Subcutaneous abdominal adipose tissue (tissue), 5 donors: ENCODE data around the gene C3orf80.

Source experiments
- H3K27ac ChIP-seq: one replicate; pipeline ENCODE4 v1.7.0; 2013; ENCODE audit warnings: low read depth, mild to moderate bottlenecking, inconsistent platforms, low read length, moderate library complexity
- H3K27me3 ChIP-seq, 5 donors: one replicate each; pipeline ENCODE4 v1.7.0; 2013; ENCODE audit warnings: low read length in 5 of 5, inconsistent platforms in 1 of 5; ENCODE audit not compliant: control insufficient read depth in 5 of 5, insufficient read depth in 4 of 5
- H3K36me3 ChIP-seq, 5 donors: one replicate each; pipeline ENCODE4 v1.7.0; 2013; ENCODE audit warnings: low read length in 5 of 5; ENCODE audit not compliant: control insufficient read depth in 5 of 5, insufficient read depth in 5 of 5
- H3K4me1 ChIP-seq, 5 donors: one replicate each; pipeline ENCODE4 v1.7.0; 2013; ENCODE audit warnings: low read length in 5 of 5, mild to moderate bottlenecking in 3 of 5, moderate library complexity in 1 of 5; ENCODE audit not compliant: control insufficient read depth in 5 of 5, insufficient read depth in 5 of 5
- H3K4me3 ChIP-seq, 5 donors: one replicate each; pipeline ENCODE4 v1.7.0; 2013; ENCODE audit warnings: low read length in 5 of 5, low read depth in 1 of 5
- H3K9ac ChIP-seq, 5 donors: one replicate each; pipeline ENCODE4 v1.7.0; 2013; ENCODE audit warnings: low read length in 5 of 5, mild to moderate bottlenecking in 4 of 5, moderate library complexity in 3 of 5
- H3K9me3 ChIP-seq, 5 donors: one replicate each; pipeline ENCODE4 v1.7.0; 2013; ENCODE audit warnings: low read length in 5 of 5; ENCODE audit not compliant: control insufficient read depth in 5 of 5
- donor health status: healthy.
- donor health status: healthy.
- donor health status: healthy.
- donor health status: healthy.
- donor health status: healthy.

The C3orf80 gene

GRCh38 chr3:160205606-160206005, 19.6 kb upstream of the C3orf80 start:
- Histone ChIP-seq H3K27ac (no peak overlapping the region), H3K4me1 (peaks cover 0 to 4% (median 0%) of the 10 kb centered on the region in 5 donors), H3K36me3 (no peaks in the 10 kb centered on the region), H3K9me3 (peaks cover 0 to 6% (median 0%) of the 10 kb centered on the region in 5 donors), H3K4me3 (no peak overlapping the region), H3K9ac (no peak overlapping the region), H3K27me3 (peaks cover 0 to 2% (median 0%) of the 10 kb centered on the region in 5 donors)

- Histone ChIP-seq H3K4me1 (peaks cover 0 to 7% (median 0%) of the 10 kb centered on the region in 5 donors), H3K27ac (no peak overlapping the region), H3K9me3 (no peaks in the 10 kb centered on the region), H3K36me3 (no peaks in the 10 kb centered on the region), H3K9ac (no peak overlapping the region), H3K4me3 (no peak overlapping the region), H3K27me3 (peaks cover 0 to 5% (median 0%) of the 10 kb centered on the region in 5 donors)
These were observed 14.9 kb upstream of the C3orf80 start for GRCh38 chr3:160210341-160210740.

DNA sequence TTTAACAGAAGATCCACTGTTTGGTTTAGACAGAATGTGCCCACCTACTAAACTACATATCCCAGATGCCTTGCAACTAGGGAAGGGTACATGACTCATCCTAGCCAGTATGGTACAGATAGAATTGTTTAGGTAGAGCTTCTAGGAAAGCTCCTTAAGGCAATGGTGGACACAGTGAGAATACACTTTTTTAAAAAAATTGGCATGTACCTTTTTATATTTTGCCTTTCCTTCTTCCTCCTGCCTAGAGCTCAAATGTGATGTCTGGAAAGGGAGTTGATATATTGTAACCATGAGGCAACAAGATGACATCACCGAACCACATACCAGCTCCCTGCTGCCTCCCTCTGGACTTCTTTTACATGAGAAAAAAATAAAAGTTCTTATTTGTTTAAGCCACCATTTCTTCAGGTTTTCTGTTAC, 14.4 kb upstream of the C3orf80 start:
- Histone ChIP-seq H3K36me3 (no peaks in the 10 kb centered on the region), H3K9me3 (no peaks in the 10 kb centered on the region), H3K4me1 (peaks cover 0 to 7% (median 0%) of the 10 kb centered on the region in 5 donors), H3K4me3 (no peak overlapping the region), H3K27ac (no peak overlapping the region), H3K27me3 (peaks cover 0 to 4% (median 0%) of the 10 kb centered on the region in 5 donors), H3K9ac (no peak overlapping the region)

- H3K9me3 ChIP-seq: no peaks in the 10 kb centered on the region
- peaks cover 0 to 5% (median 0%) of the 10 kb centered on the region in 5 donors for H3K27me3 ChIP-seq
- no peak overlapping the region for H3K27ac ChIP-seq
- no peaks in the 10 kb centered on the region for H3K36me3 ChIP-seq
- H3K9ac ChIP-seq: no peak overlapping the region
- no peak overlapping the region for H3K4me3 ChIP-seq
- peaks cover 0 to 3% (median 0%) of the 10 kb centered on the region in 5 donors for H3K4me1 ChIP-seq
These were observed 12.0 kb upstream of the C3orf80 start for GRCh38 chr3:160213191-160213590.

- Histone ChIP-seq H3K9ac (no peak overlapping the region), H3K4me3 (no peak overlapping the region), H3K9me3 (no peaks in the 10 kb centered on the region), H3K4me1 (peaks cover 0 to 3% (median 0%) of the 10 kb centered on the region in 5 donors), H3K36me3 (no peaks in the 10 kb centered on the region), H3K27ac (no peak overlapping the region), H3K27me3 (peaks cover 0 to 5% (median 0%) of the 10 kb centered on the region in 5 donors)
These were observed 7.5 kb upstream of the C3orf80 start for GRCh38 chr3:160217675-160218074.

DNA sequence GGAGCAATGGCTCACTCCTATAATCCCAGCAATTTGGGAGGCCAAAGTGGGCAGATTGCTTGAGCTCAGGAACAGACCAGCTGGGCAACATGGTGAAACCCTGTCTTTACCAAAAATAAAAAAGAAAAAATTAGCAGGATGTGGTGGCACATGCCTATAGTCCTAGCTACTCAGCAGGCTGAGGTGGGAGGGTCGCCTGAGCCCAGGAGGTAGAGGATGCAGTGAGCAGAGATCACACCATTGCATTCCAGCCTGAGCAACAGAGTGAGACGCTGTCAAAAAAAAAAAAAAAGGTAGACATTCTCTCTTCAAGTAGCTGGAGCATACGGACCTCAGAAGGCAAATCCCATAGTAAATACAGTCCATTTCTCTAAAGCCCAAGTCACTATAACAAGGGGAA, 7.1 kb upstream of the C3orf80 start:
- H3K4me3 ChIP-seq: no peak overlapping the region
- no peaks in the 10 kb centered on the region for H3K36me3 ChIP-seq
- H3K9me3 ChIP-seq: no peaks in the 10 kb centered on the region
- no peak overlapping the region for H3K9ac ChIP-seq
- peaks cover 0 to 5% (median 0%) of the 10 kb centered on the region in 5 donors for H3K4me1 ChIP-seq
- peaks cover 0 to 5% (median 0%) of the 10 kb centered on the region in 5 donors for H3K27me3 ChIP-seq
- H3K27ac ChIP-seq: no peak overlapping the region

- H3K4me1 ChIP-seq: peaks cover 0 to 10% (median 5%) of the 10 kb centered on the region in 5 donors
- H3K4me3 ChIP-seq: no peak overlapping the region
- no peaks in the 10 kb centered on the region for H3K9me3 ChIP-seq
- peaks cover 0 to 9% (median 5%) of the 10 kb centered on the region in 5 donors for H3K27me3 ChIP-seq
- no peaks in the 10 kb centered on the region for H3K36me3 ChIP-seq
- no peak overlapping the region for H3K27ac ChIP-seq
- H3K9ac ChIP-seq: no peak overlapping the region
These were observed 5.2 kb upstream of the C3orf80 start for GRCh38 chr3:160220038-160220437.

DNA sequence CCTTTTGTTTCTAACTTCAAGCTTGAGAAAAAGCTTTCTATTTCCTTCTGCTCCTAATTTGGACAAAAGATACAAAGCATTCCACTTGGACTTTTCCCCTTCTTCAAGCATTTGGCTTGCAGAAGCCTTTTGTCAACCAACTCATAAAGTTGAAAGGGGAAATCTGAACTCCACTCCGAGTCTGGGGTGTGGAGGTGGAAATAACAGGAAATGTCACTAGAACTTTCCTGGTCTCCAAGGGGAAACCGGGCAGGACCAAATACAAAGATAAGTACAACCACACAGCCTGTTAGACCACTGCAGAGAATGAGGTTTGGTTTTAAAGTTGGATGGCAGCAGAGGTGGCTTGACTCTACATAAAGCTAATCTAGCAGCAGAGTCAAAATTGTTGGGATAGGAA, 4.2 kb upstream of the C3orf80 start:
- Histone ChIP-seq H3K36me3 (no peaks in the 10 kb centered on the region), H3K4me1 (peaks cover 0 to 14% (median 10%) of the 10 kb centered on the region in 5 donors), H3K27me3 (peaks cover 0 to 10% (median 8%) of the 10 kb centered on the region in 5 donors), H3K9me3 (no peaks in the 10 kb centered on the region), H3K4me3 (no peak overlapping the region), H3K9ac (no peak overlapping the region), H3K27ac (no peak overlapping the region)

- Histone ChIP-seq H3K27me3 (peaks cover 0 to 17% (median 15%) of the 10 kb centered on the region in 5 donors), H3K27ac (no peak overlapping the region), H3K4me1 (peaks cover 0 to 23% (median 19%) of the 10 kb centered on the region in 5 donors)
These were observed 966 bp upstream of the C3orf80 start for GRCh38 chr3:160224256-160224655.

DNA sequence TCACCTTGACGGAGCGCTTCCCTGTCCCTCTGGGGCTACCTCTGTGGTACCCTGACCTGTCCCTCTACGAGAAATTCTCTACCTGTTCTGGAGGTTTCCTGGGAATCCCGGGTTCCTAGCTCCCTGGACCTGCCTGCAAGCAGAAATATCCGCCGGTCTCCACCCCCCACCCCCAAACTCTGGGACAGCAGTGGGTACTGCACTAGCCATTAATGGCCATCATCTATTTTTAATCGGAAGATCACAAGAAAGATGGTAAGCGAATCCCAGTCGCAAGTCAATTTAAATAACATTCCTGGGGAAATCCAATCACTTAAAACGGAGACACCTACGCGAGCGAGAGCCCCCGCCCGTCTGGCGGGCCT, 429 bp upstream of the C3orf80 start:
- Histone ChIP-seq H3K9me3 (no peaks in the 10 kb centered on the region), H3K4me3 (peak overlapping the region; percentile 48 to 87 (median 68)), H3K27ac (no peak overlapping the region), H3K27me3 (peaks cover 0 to 17% (median 15%) of the 10 kb centered on the region in 5 donors), H3K36me3 (no peaks in the 10 kb centered on the region), H3K4me1 (peaks cover 0 to 23% (median 19%) of the 10 kb centered on the region in 5 donors), H3K9ac (peak overlapping the region in 1 of 5 donors; percentile 61)

More at GRCh38 chr3:160224256-160224655, 966 bp upstream of the C3orf80 start:
- H3K9ac ChIP-seq: no peak overlapping the region
- H3K36me3 ChIP-seq: no peaks in the 10 kb centered on the region
- no peaks in the 10 kb centered on the region for H3K9me3 ChIP-seq
- no peak overlapping the region for H3K4me3 ChIP-seq
